ENCODE results near the gene LSP1.

- TF ChIP-seq YY1 (IDR thresholded peaks at IDR 0.05; ENCODE audit: low read depth) (no peak), FOXM1 (IDR thresholded peaks at IDR 0.05; ENCODE audit: borderline replicate concordance, low read depth) (no peak), CREB1 (IDR thresholded peaks at IDR 0.05; ENCODE audit: low read depth) (no peak), NFIC (IDR thresholded peaks at IDR 0.05) (no peak)
- TF ChIP-seq, protein P1, sequence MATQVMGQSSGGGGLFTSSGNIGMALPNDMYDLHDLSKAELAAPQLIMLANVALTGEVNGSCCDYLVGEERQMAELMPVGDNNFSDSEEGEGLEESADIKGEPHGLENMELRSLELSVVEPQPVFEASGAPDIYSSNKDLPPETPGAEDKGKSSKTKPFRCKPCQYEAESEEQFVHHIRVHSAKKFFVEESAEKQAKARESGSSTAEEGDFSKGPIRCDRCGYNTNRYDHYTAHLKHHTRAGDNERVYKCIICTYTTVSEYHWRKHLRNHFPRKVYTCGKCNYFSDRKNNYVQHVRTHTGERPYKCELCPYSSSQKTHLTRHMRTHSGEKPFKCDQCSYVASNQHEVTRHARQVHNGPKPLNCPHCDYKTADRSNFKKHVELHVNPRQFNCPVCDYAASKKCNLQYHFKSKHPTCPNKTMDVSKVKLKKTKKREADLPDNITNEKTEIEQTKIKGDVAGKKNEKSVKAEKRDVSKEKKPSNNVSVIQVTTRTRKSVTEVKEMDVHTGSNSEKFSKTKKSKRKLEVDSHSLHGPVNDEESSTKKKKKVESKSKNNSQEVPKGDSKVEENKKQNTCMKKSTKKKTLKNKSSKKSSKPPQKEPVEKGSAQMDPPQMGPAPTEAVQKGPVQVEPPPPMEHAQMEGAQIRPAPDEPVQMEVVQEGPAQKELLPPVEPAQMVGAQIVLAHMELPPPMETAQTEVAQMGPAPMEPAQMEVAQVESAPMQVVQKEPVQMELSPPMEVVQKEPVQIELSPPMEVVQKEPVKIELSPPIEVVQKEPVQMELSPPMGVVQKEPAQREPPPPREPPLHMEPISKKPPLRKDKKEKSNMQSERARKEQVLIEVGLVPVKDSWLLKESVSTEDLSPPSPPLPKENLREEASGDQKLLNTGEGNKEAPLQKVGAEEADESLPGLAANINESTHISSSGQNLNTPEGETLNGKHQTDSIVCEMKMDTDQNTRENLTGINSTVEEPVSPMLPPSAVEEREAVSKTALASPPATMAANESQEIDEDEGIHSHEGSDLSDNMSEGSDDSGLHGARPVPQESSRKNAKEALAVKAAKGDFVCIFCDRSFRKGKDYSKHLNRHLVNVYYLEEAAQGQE (IDR thresholded peaks at IDR 0.05; ENCODE audit: low read depth): no peak
- TF ChIP-seq, protein P2, sequence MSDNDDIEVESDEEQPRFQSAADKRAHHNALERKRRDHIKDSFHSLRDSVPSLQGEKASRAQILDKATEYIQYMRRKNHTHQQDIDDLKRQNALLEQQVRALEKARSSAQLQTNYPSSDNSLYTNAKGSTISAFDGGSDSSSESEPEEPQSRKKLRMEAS (IDR thresholded peaks at IDR 0.05): no peak
Measured at GRCh38 chr11:1888811-1889210, 35.9 kb downstream of the LSP1 start.

All from Ishikawa (cell line).